GM18526 (cell line): ENCODE data around the gene U2AF1.
"Not testable (repeated sequence)": the region's sequence is repeated elsewhere in the genome, so short reads cannot be mapped to it uniquely, and the experiment has no call there.

Source experiments
- POLR2A ChIP-seq: IDR thresholded peaks from 3 replicates; pipeline ENCODE4 v1.6.1; 2011; ENCODE audit not compliant: insufficient read length; ENCODE audit errors: extremely low read depth

The U2AF1 gene

GRCh38 chr21:43106965-43107793 is at the start of gene U2AF1:
U2AF1 (minus strand) TSS chr21:43107570; CDS start chr21:43107494, 76 bp downstream.
- TF ChIP-seq POLR2A: peak; percentile 18

- TF ChIP-seq POLR2A: not testable (repeated sequence)
Observed at GRCh38 chr21:43075170-43076022, 32.0 kb downstream of the U2AF1 start, which contains the start of gene CBS. CBS (minus strand) TSS chr21:43075835; CDS start chr21:43072193, 3,642 bp downstream.
